H9 (cell line): Measurements from ENCODE around the gene ERC2. TPM values are rescaled to one million over a fixed set of nuclear protein-coding genes. Genes with fewer than 3 reads are reported as not detected.

Experiments
- DNase-seq: peaks from one replicate; pipeline ENCODE4 v3.0.0-alpha.2; 2017
- H2AFZ ChIP-seq: one replicate; pipeline ENCODE4 v1.6.1; 2013; ENCODE audit warnings: mild to moderate bottlenecking, low read length, control low read depth, moderate library complexity
- H2AK5ac ChIP-seq: 2 replicates; pipeline ENCODE4 v1.6.1; 2013; ENCODE audit warnings: low read length, control low read depth, mixed read lengths; ENCODE audit not compliant: insufficient read length
- H2BK120ac ChIP-seq: one replicate; pipeline ENCODE4 v1.6.1; 2013; ENCODE audit warnings: low read depth, mild to moderate bottlenecking, low read length, control low read depth, inconsistent platforms; ENCODE audit not compliant: poor library complexity, severe bottlenecking
- H2BK12ac ChIP-seq: 2 replicates; pipeline ENCODE4 v1.6.1; 2013; ENCODE audit warnings: low read length, control low read depth, mixed read lengths, low read depth; ENCODE audit not compliant: insufficient read length
- H2BK15ac ChIP-seq: 2 replicates; pipeline ENCODE4 v1.6.1; 2013; ENCODE audit warnings: low read depth, low read length, control low read depth
- H2BK20ac ChIP-seq: one replicate; pipeline ENCODE4 v1.6.1; 2013; ENCODE audit warnings: low read depth, mild to moderate bottlenecking, low read length, control low read depth, inconsistent platforms; ENCODE audit not compliant: poor library complexity, severe bottlenecking
- H2BK5ac ChIP-seq: 2 replicates; pipeline ENCODE4 v1.6.1; 2013; ENCODE audit warnings: low read length, control low read depth, mixed read lengths; ENCODE audit not compliant: insufficient read length
- H3K14ac ChIP-seq: 2 replicates; pipeline ENCODE4 v1.6.1; 2013; ENCODE audit warnings: low read length, control low read depth; ENCODE audit not compliant: insufficient read depth
- H3K18ac ChIP-seq: 2 replicates; pipeline ENCODE4 v1.6.1; 2013; ENCODE audit warnings: low read depth, mild to moderate bottlenecking, mixed read lengths, low read length, control low read depth; ENCODE audit not compliant: insufficient read length
- H3K23ac ChIP-seq: 2 replicates; pipeline ENCODE4 v1.6.1; 2013; ENCODE audit warnings: low read length, control low read depth, mixed read lengths, low read depth; ENCODE audit not compliant: insufficient read length
- H3K23me2 ChIP-seq: 2 replicates; pipeline ENCODE4 v1.6.1; 2013; ENCODE audit warnings: low read depth, mild to moderate bottlenecking, mixed read lengths, low read length, control low read depth; ENCODE audit not compliant: insufficient read length, poor library complexity, severe bottlenecking
- H3K27ac ChIP-seq: 2 replicates; pipeline ENCODE4 v1.5.1; 2013; ENCODE audit warnings: low read length, control low read depth, mixed read lengths, low read depth; ENCODE audit not compliant: insufficient read length
- H3K27me3 ChIP-seq: 2 replicates; pipeline ENCODE4 v1.6.1; 2013; ENCODE audit warnings: low read length, control low read depth, inconsistent platforms; ENCODE audit not compliant: insufficient read depth
- H3K4ac ChIP-seq: 2 replicates; pipeline ENCODE4 v1.6.1; 2013; ENCODE audit warnings: low read depth, mild to moderate bottlenecking, control low read depth, inconsistent platforms, low read length, moderate library complexity
- H3K4me1 ChIP-seq: 2 replicates; pipeline ENCODE4 v1.6.1; 2013; ENCODE audit warnings: low read length, control low read depth, inconsistent platforms; ENCODE audit not compliant: insufficient read depth
- H3K4me2 ChIP-seq: 2 replicates; pipeline ENCODE4 v1.6.1; 2013; ENCODE audit warnings: low read length, control low read depth, mixed read lengths; ENCODE audit not compliant: insufficient read length, insufficient read depth
- H3K56ac ChIP-seq: 2 replicates; pipeline ENCODE4 v1.6.1; 2013; ENCODE audit warnings: low read depth, mild to moderate bottlenecking, mixed read lengths, low read length, control low read depth; ENCODE audit not compliant: insufficient read length
- H3K79me1 ChIP-seq: 2 replicates; pipeline ENCODE4 v1.6.1; 2013; ENCODE audit warnings: low read depth, mild to moderate bottlenecking, moderate library complexity, low read length, control low read depth, inconsistent platforms; ENCODE audit not compliant: insufficient read depth, poor library complexity, severe bottlenecking
- H3K79me2 ChIP-seq: 2 replicates; pipeline ENCODE4 v1.6.1; 2013; ENCODE audit warnings: low read length, control low read depth, inconsistent platforms; ENCODE audit not compliant: insufficient read depth
- H3K9ac ChIP-seq: 2 replicates; pipeline ENCODE4 v1.6.1; 2013; ENCODE audit warnings: low read length, control low read depth, mixed read lengths; ENCODE audit not compliant: insufficient read length; ENCODE audit errors: extremely low read depth
- H3K9me3 ChIP-seq: one replicate; pipeline ENCODE4 v1.6.1; 2013; ENCODE audit warnings: low read depth, low read length, inconsistent platforms; ENCODE audit not compliant: control insufficient read depth
- H3T11ph ChIP-seq: one replicate; pipeline ENCODE4 v1.6.1; 2013; ENCODE audit warnings: mild to moderate bottlenecking, low read length, control low read depth, inconsistent platforms
- H4K20me1 ChIP-seq: one replicate; pipeline ENCODE4 v1.6.1; 2013; ENCODE audit not compliant: control insufficient read depth, insufficient read length, insufficient read depth
- H4K5ac ChIP-seq: 2 replicates; pipeline ENCODE4 v1.6.1; 2013; ENCODE audit warnings: low read depth, mild to moderate bottlenecking, mixed read lengths, low read length, control low read depth; ENCODE audit not compliant: insufficient read length
- H4K8ac ChIP-seq: replicated peaks from 2 replicates; pipeline ENCODE4 v1.6.1; 2013; ENCODE audit warnings: low read length, control low read depth, mixed read lengths, low read depth; ENCODE audit not compliant: insufficient read length
- H4K91ac ChIP-seq: 2 replicates; pipeline ENCODE4 v1.6.1; 2013; ENCODE audit warnings: low read depth, mild to moderate bottlenecking, moderate library complexity, mixed read lengths, low read length, control low read depth; ENCODE audit not compliant: insufficient read length
- H3K27ac Mint-ChIP-seq, 3 experiments: 2 replicates in 2 of 3; 3 replicates in 1 of 3; pipeline ENCODE4 v1.8.0; 2020 to 2021; ENCODE audit warnings: mixed read lengths in 3 of 3, mild to moderate bottlenecking in 1 of 3, moderate library complexity in 1 of 3
- H3K27me3 Mint-ChIP-seq: 2 replicates; pipeline ENCODE4 v1.8.0; 2021; ENCODE audit warnings: low read depth, mild to moderate bottlenecking, moderate library complexity, mixed read lengths
- H3K36me3 Mint-ChIP-seq, 3 experiments: 2 replicates in 2 of 3; 3 replicates in 1 of 3; pipeline ENCODE4 v1.8.0; 2020 to 2021; ENCODE audit warnings: low read depth in 3 of 3, mixed read lengths in 3 of 3; ENCODE audit not compliant: insufficient read depth in 1 of 3
- H3K4me1 Mint-ChIP-seq, 2 experiments: 2 replicates each; pipeline ENCODE4 v1.8.0; 2020; ENCODE audit warnings: mixed read lengths in 2 of 2
- H3K4me3 Mint-ChIP-seq, 2 experiments: 2 replicates in 1 of 2; 3 replicates in 1 of 2; pipeline ENCODE4 v1.8.0; 2020 to 2021; ENCODE audit warnings: mild to moderate bottlenecking in 2 of 2, mixed read lengths in 2 of 2, moderate library complexity in 1 of 2
- H3K9me3 Mint-ChIP-seq, 2 experiments: 2 replicates in 1 of 2; 3 replicates in 1 of 2; pipeline ENCODE4 v1.8.0; 2020; ENCODE audit warnings: mild to moderate bottlenecking in 2 of 2, mixed read lengths in 2 of 2, moderate library complexity in 1 of 2
- WGBS: extraction: QIAGEN DNeasy Blood & Tissue Kit; methylation state at CpG from one replicate; pipeline ENCODE4 v1.1.7; 2013; ENCODE audit warnings: missing lambda C conversion rate, low lambda C conversion rate, mixed read lengths; ENCODE audit not compliant: insufficient read length; ENCODE audit errors: extremely low coverage; 5-methylcytosine and 5-hydroxymethylcytosine counted together
- total RNA-seq: library from RNA; stranded (reverse); gene quantifications from 2 replicates; pipeline ENCODE4 v1.2.1, GENCODE V29; 2021
- TF ChIP-seq, protein P1 (sequence below): fragments of 200-600 bp; sonication (generic); conservative IDR thresholded peaks from 3 replicates; pipeline ENCODE4 v1.8.0; 2021; ENCODE audit warnings: antibody characterized with exemption, mild to moderate bottlenecking

Gene ERC2
- total RNA-seq, 1 experiment from 2014 or later: 15.4 TPM

GRCh38 chr3:55718074-55718473 lies 750.2 kb downstream of the ERC2 start:
- whole genome bisulfite sequencing: no CpG with 5 or more reads among the region's 4 CpGs
- TF ChIP-seq, protein P1, sequence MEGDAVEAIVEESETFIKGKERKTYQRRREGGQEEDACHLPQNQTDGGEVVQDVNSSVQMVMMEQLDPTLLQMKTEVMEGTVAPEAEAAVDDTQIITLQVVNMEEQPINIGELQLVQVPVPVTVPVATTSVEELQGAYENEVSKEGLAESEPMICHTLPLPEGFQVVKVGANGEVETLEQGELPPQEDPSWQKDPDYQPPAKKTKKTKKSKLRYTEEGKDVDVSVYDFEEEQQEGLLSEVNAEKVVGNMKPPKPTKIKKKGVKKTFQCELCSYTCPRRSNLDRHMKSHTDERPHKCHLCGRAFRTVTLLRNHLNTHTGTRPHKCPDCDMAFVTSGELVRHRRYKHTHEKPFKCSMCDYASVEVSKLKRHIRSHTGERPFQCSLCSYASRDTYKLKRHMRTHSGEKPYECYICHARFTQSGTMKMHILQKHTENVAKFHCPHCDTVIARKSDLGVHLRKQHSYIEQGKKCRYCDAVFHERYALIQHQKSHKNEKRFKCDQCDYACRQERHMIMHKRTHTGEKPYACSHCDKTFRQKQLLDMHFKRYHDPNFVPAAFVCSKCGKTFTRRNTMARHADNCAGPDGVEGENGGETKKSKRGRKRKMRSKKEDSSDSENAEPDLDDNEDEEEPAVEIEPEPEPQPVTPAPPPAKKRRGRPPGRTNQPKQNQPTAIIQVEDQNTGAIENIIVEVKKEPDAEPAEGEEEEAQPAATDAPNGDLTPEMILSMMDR: no peak
- no peak overlapping the region for H2BK12ac ChIP-seq
- no peak overlapping the region for H2AK5ac ChIP-seq
- Mint-ChIP-seq H3K27me3 (no peaks in the 10 kb centered on the region), H3K36me3 (no peaks in the 10 kb centered on the region), H3K9me3 (no peaks in the 10 kb centered on the region), H3K4me1 (peaks cover 3 to 5% of the 10 kb centered on the region in 2 experiments; a peak in 1 of 4 replicates), H3K4me3 (no peak overlapping the region), H3K27ac (no peak overlapping the region)
- H3K4me2 ChIP-seq: no peak overlapping the region
- no peak overlapping the region for H2BK15ac ChIP-seq
- H4K91ac ChIP-seq: no peak overlapping the region
- no peak overlapping the region for H2BK120ac ChIP-seq
- H2AFZ ChIP-seq: no peak overlapping the region
- H3K18ac ChIP-seq: no peak overlapping the region
- H3T11ph ChIP-seq: no peak overlapping the region
- H4K5ac ChIP-seq: no peak overlapping the region
- no peaks in the 10 kb centered on the region for H3K79me2 ChIP-seq
- H3K27me3 ChIP-seq: no peaks in the 10 kb centered on the region
- H3K27ac ChIP-seq: no peak overlapping the region
- no peak overlapping the region for H3K4ac ChIP-seq
- no peak overlapping the region for H3K23ac ChIP-seq
- no peaks in the 10 kb centered on the region for H3K23me2 ChIP-seq
- H4K8ac ChIP-seq: no peak overlapping the region
- no peak overlapping the region for H3K56ac ChIP-seq
- no peaks in the 10 kb centered on the region for H3K4me1 ChIP-seq
- H3K79me1 ChIP-seq: no peaks in the 10 kb centered on the region
- H2BK20ac ChIP-seq: no peak overlapping the region
- H4K20me1 ChIP-seq: no peaks in the 10 kb centered on the region
- H2BK5ac ChIP-seq: no peak overlapping the region
- H3K9me3 ChIP-seq: no peaks in the 10 kb centered on the region
- no peak overlapping the region for H3K9ac ChIP-seq
- H3K14ac ChIP-seq: no peak overlapping the region
- DNase-seq: no peak
